Glomerular endothelial cell (primary cell): ENCODE results near the gene S1PR3. TPM values are rescaled to one million over a fixed set of nuclear protein-coding genes. Genes with fewer than 3 reads are reported as not detected.

Source experiments
- DNase-seq: peaks from one replicate; pipeline ENCODE4 v3.0.0-alpha.2; 2011; ENCODE audit warnings: low read depth, low spot score; ENCODE audit errors: extremely low read depth
- total RNA-seq: library from RNA; depleted of rRNA; stranded (reverse); fragments of >200 nt; gene quantifications from 2 replicates; pipeline ENCODE4 v1.2.3, GENCODE V29; 2015

Gene S1PR3
- total RNA-seq, 1 donor from 2014 or later: 22.3 TPM

GRCh38 chr9:89026876-89027275, 35.6 kb downstream of the S1PR3 start:
- no peak for DNase-seq

GRCh38 chr9:89029788-89030187, 38.5 kb downstream of the S1PR3 start:
- DNase-seq: no peak

GRCh38 chr9:89032173-89032572, 40.9 kb downstream of the S1PR3 start:
- no peak for DNase-seq

- no peak for DNase-seq
Measured at GRCh38 chr9:89032661-89033060, 41.4 kb downstream of the S1PR3 start.

- no peak for DNase-seq
Measured at GRCh38 chr9:89036383-89036782, 45.1 kb downstream of the S1PR3 start.

GRCh38 chr9:89036891-89037290, 45.6 kb downstream of the S1PR3 start:
- no peak for DNase-seq

- no peak for DNase-seq
Measured at GRCh38 chr9:89037346-89037745, 46.1 kb downstream of the S1PR3 start.

GRCh38 chr9:89037891-89038290, 46.6 kb downstream of the S1PR3 start:
- DNase-seq: no peak

GRCh38 chr9:89038382-89039103, 47.3 kb downstream of the S1PR3 start:
- DNase-seq: no peak

- DNase-seq: no peak
Measured at GRCh38 chr9:89039104-89039465, 47.8 kb downstream of the S1PR3 start.

- no peak for DNase-seq
Measured at GRCh38 chr9:89039664-89040063, 48.4 kb downstream of the S1PR3 start.

- DNase-seq: no peak
Measured at GRCh38 chr9:89042984-89043383, 51.7 kb downstream of the S1PR3 start.

GRCh38 chr9:89044104-89044503, 52.8 kb downstream of the S1PR3 start:
- no peak for DNase-seq

GRCh38 chr9:89044881-89045280, 53.6 kb downstream of the S1PR3 start:
- no peak for DNase-seq

GRCh38 chr9:89046832-89047231, 55.6 kb downstream of the S1PR3 start:
- DNase-seq: no peak

- no peak for DNase-seq
Measured at GRCh38 chr9:89047667-89048066, 56.4 kb downstream of the S1PR3 start.

GRCh38 chr9:89048616-89049015, 57.3 kb downstream of the S1PR3 start:
- no peak for DNase-seq

- DNase-seq: no peak
Measured at GRCh38 chr9:89049646-89050045, 58.4 kb downstream of the S1PR3 start.

- DNase-seq: no peak
Measured at GRCh38 chr9:89051421-89052025, 60.3 kb downstream of the S1PR3 start.

- no peak for DNase-seq
Measured at GRCh38 chr9:89052470-89053097, 61.3 kb downstream of the S1PR3 start.

GRCh38 chr9:89053301-89053700, 62.0 kb downstream of the S1PR3 start:
- no peak for DNase-seq
